ENCODE measurements around the gene KIAA0232. TPM values are rescaled to one million over a fixed set of nuclear protein-coding genes. Genes with fewer than 3 reads are reported as not detected.

KIAA0232 gene
- total RNA-seq, 4 donors from 2014 or later, result 19.8 to 73.6 (median 49.5) TPM

DNA sequence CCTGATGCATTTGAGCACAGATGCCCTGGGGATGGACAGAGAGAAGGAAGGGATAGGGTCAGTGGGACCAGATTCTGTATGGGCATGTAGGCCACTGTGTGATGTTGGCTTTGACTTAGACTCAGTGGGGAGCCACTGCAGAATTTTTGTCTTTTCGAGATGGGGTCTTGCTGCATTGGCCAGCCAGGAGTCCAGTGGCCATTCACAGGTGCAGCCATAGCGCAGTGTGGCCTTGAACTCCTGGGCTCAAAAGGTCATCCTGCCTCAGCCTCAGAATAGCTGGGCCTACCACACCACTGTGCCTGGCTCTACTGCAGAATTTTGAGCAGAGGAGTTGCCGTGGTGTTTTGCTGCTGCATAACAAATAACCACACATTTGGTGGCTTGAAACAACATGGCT is 149.9 kb downstream of the KIAA0232 start:
- H3K36me3 ChIP-seq, result no peaks in the 10 kb centered on the region
- no peak for TF ChIP-seq POLR2A (IDR thresholded peaks at IDR 0.05)
- TF ChIP-seq, protein P1, sequence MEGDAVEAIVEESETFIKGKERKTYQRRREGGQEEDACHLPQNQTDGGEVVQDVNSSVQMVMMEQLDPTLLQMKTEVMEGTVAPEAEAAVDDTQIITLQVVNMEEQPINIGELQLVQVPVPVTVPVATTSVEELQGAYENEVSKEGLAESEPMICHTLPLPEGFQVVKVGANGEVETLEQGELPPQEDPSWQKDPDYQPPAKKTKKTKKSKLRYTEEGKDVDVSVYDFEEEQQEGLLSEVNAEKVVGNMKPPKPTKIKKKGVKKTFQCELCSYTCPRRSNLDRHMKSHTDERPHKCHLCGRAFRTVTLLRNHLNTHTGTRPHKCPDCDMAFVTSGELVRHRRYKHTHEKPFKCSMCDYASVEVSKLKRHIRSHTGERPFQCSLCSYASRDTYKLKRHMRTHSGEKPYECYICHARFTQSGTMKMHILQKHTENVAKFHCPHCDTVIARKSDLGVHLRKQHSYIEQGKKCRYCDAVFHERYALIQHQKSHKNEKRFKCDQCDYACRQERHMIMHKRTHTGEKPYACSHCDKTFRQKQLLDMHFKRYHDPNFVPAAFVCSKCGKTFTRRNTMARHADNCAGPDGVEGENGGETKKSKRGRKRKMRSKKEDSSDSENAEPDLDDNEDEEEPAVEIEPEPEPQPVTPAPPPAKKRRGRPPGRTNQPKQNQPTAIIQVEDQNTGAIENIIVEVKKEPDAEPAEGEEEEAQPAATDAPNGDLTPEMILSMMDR (IDR thresholded peaks at IDR 0.05), result no peak
- H3K27me3 ChIP-seq, result no peaks in the 10 kb centered on the region
- peaks cover 0 to 49% (median 0%) of the 10 kb centered on the region in 4 donors for H3K4me1 ChIP-seq
- H3K9me3 ChIP-seq, result no peaks in the 10 kb centered on the region
- no peak overlapping the region for H3K4me3 ChIP-seq
- no peak for DNase-seq
- H3K27ac ChIP-seq, result no peak overlapping the region

DNA sequence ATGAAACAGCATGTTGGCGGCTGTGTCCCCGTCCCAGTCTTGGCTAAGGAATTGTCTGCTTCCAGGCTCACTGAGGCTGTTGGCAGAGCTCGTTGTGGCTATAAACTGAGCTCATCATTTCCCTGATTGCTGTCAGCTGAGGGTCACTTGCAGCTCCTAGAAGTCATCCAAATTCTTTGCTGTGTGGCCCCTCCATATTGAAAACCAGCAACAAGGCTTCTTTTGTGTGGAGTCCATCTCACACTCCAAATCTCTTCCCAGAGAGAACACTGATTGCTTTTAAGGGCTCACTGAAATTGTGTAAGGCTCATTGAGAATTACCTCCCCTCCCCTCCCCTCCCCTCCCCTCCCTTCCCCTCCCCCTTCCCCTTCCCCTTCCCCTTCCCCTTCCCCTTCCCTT is 150.4 kb downstream of the KIAA0232 start:
- no peak for TF ChIP-seq POLR2A (IDR thresholded peaks at IDR 0.05)
- TF ChIP-seq, protein P1 (IDR thresholded peaks at IDR 0.05), result no peak
- Histone ChIP-seq H3K9me3 (no peaks in the 10 kb centered on the region), H3K36me3 (no peaks in the 10 kb centered on the region), H3K27ac (no peak overlapping the region), H3K4me1 (peaks cover 0 to 45% (median 0%) of the 10 kb centered on the region in 4 donors), H3K4me3 (no peak overlapping the region), H3K27me3 (no peaks in the 10 kb centered on the region)
- no peak for DNase-seq

Other genes starting within 250 kb of the KIAA0232 start
- 10 to 100 TPM; 23.1 to 41.2 (median 32.5) TPM for gene MAN2B2, start 207.5 kb upstream of the KIAA0232 start, total RNA-seq
- gene MRFAP1, start 142.0 kb upstream of the KIAA0232 start, total RNA-seq, result 100 to 1,000 TPM; 116 to 338 (median 155) TPM
- 1 to 10 TPM in 2 of 4 donors, not detected in 2; 1.5 to 3.3 TPM for gene S100P, start 88.8 kb upstream of the KIAA0232 start, total RNA-seq
- gene MRFAP1L1, start 72.9 kb upstream of the KIAA0232 start, total RNA-seq, result 10 to 100 TPM; 34.9 to 61.1 (median 37.4) TPM
- 10 to 100 TPM; 20.0 to 20.6 (median 20.2) TPM for gene BLOC1S4, start 66.6 kb upstream of the KIAA0232 start, total RNA-seq
- 10 to 100 TPM; 44.8 to 67.7 (median 55.7) TPM for gene TBC1D14, start 127.1 kb downstream of the KIAA0232 start, total RNA-seq